Ishikawa (cell line): ENCODE results near the gene TJP2.

Source experiments
- CREB1 ChIP-seq: IDR thresholded peaks from 2 replicates; pipeline ENCODE4 v1.6.1; 2012; ENCODE audit warnings: low read depth
- YY1 ChIP-seq: IDR thresholded peaks from 2 replicates; pipeline ENCODE4 v1.6.1; 2012; ENCODE audit warnings: low read depth

- TF ChIP-seq YY1 (no peak), CREB1 (no peak)
Observed at GRCh38 chr9:69172895-69173294, 1.2 kb upstream of the TJP2 start.
